ENCODE data around the gene ARVCF. TPM values are rescaled to one million over a fixed set of nuclear protein-coding genes. Genes with fewer than 3 reads are reported as not detected.

ARVCF gene
- total and polyA plus RNA-seq, 2 donors (not counting 3 experiments of a cell fraction or from before 2014, with no cell fraction given) = 81.3 to 105 TPM

DNA sequence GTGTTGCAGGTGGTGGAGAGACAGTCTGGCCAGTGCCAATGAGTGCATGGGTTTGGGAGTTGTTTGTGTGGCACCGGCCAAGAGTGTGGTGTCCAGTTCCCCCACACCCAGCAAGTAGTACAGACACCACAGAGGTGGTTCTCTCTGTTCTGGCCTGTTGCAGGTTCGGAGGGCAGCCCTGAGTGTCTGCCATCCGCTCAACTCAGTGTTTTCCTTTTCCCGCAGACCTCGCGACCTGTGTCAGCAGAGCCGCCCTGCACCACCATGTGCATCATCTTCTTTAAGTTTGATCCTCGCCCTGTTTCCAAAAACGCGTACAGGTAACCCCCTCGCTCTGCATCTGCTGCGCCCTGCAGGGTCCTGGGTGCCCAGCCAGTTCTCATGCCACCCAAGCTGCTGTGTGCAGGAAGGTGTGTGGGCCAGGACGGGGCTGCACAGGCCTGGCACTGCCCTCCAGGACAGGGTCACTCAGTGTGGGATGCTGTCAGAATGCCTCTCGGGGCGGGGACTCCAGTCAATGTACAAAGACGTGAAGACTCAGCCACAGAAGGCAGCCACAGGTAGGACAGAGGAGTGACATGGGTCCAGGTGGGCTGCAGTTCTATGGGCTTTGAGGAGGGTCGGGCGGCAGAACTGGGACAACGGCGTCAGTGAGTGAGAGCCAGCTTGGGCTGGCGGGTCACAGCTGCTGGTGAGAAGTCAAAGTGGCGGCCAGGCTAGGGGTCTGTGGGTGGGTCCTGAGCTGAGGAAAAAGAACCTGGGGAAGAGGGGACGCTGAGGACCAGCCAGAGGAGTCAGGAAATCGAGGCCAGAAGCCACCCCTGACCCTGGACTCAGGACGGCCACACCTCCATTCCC is 20.1 kb upstream of the ARVCF start:
- TF ChIP-seq POLR2A (IDR thresholded peaks at IDR 0.05; ENCODE audit: low read depth, low read length) (no peak), EZH2 (IDR thresholded peaks at IDR 0.05; ENCODE audit: borderline replicate concordance, low read depth, low read length, severe bottlenecking) (no peak), GATA2 (IDR thresholded peaks at IDR 0.05; ENCODE audit: insufficient read depth, insufficient read length, low read depth, low read length) (no peak), POLR2AphosphoS5 (IDR thresholded peaks at IDR 0.05; ENCODE audit: insufficient read depth, low read depth, low read length) (no peak)
- TF ChIP-seq, protein P1, sequence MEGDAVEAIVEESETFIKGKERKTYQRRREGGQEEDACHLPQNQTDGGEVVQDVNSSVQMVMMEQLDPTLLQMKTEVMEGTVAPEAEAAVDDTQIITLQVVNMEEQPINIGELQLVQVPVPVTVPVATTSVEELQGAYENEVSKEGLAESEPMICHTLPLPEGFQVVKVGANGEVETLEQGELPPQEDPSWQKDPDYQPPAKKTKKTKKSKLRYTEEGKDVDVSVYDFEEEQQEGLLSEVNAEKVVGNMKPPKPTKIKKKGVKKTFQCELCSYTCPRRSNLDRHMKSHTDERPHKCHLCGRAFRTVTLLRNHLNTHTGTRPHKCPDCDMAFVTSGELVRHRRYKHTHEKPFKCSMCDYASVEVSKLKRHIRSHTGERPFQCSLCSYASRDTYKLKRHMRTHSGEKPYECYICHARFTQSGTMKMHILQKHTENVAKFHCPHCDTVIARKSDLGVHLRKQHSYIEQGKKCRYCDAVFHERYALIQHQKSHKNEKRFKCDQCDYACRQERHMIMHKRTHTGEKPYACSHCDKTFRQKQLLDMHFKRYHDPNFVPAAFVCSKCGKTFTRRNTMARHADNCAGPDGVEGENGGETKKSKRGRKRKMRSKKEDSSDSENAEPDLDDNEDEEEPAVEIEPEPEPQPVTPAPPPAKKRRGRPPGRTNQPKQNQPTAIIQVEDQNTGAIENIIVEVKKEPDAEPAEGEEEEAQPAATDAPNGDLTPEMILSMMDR (IDR thresholded peaks at IDR 0.05; ENCODE audit: extremely low read depth in 1 of 2, insufficient read depth in 1 of 2, low read depth in 1 of 2, low read length in 2 of 2) = no peak
- Histone ChIP-seq H3K79me2 (ENCODE audit: control insufficient read depth, insufficient read depth, low read length) (no peaks in the 10 kb centered on the region), H3K36me3 (ENCODE audit: control insufficient read depth in 2 of 2, extremely low read depth in 1 of 2, insufficient read depth in 2 of 2, low read length in 2 of 2) (peaks cover 0 to 13% of the 10 kb centered on the region in 2 experiments), H3K27me3 (ENCODE audit: control insufficient read depth in 2 of 2, insufficient read depth in 2 of 2, low read length in 2 of 2) (no peaks in the 10 kb centered on the region), H4K20me1 (replicated peaks; ENCODE audit: control insufficient read depth, extremely low read depth, insufficient read depth, low read length) (no peaks in the 10 kb centered on the region), H2AFZ (ENCODE audit: low read depth, low read length) (no peak overlapping the region), H3K9me3 (replicated peaks; ENCODE audit: control insufficient read depth, insufficient read depth, low read length) (no peaks in the 10 kb centered on the region), H3K4me3 (replicated peaks in 1 of 3; ENCODE audit: insufficient read depth in 1 of 3, low read depth in 1 of 3, low read length in 3 of 3) (no peak overlapping the region), H3K27ac (ENCODE audit: insufficient read depth, low read depth, low read length) (no peak overlapping the region), H3K9ac (replicated peaks; ENCODE audit: extremely low read depth, insufficient read depth, low read length) (no peak overlapping the region), H3K4me1 (ENCODE audit: control insufficient read depth, extremely low read depth, insufficient read depth, low read length) (no peaks in the 10 kb centered on the region), H3K9me1 (replicated peaks; ENCODE audit: control insufficient read depth, extremely low read depth, insufficient read depth, low read length) (no peaks in the 10 kb centered on the region), H3K4me2 (ENCODE audit: insufficient read depth, low read length) (no peak overlapping the region)
- ChIA-PET POLR2A (no interaction called here), CTCF (no interaction called here)
- FAIRE-seq (no peak), DNase-seq (ENCODE audit: low read depth, low spot score) (no peak)
- intact Hi-C loops (cut with micrococcal nuclease) (no loop called here), dilution Hi-C loops (cut with MboI; ENCODE audit: extremely low pct_ligation_motif_present, low sequenced_read_pairs) (no loop called here)
- no TSS peak for BruUV-seq (replicated peaks)

All from endothelial cell of umbilical vein (primary cell).